H1 (cell line): ENCODE data around the gene ATP2B1. TPM values are rescaled to one million over a fixed set of nuclear protein-coding genes. Genes with fewer than 3 reads are reported as not detected.

Experiments used
- CTCF ChIA-PET: fragments of 300-600 bp; sonication (Branson Sonifier 250); formaldehyde crosslinking; loops from one replicate; lab custom pipeline; 2021; ENCODE audit not compliant: partially characterized antibody; lab: Charles Lee
- POLR2A ChIA-PET: fragments of 300-600 bp; sonication (Branson Sonifier 250); formaldehyde crosslinking; loops from one replicate; lab custom pipeline; 2021; ENCODE audit warnings: inconsistent platforms; ENCODE audit not compliant: partially characterized antibody; lab: Charles Lee
- DNase-seq, 2 experiments: peaks; one replicate each; pipeline versions ENCODE4 v3.0.0 to v3.0.0-alpha.2; 2010 to 2022; ENCODE audit warnings: low spot score in 2 of 2, low read depth in 1 of 2, mixed read lengths in 1 of 2
- FAIRE-seq: peaks from 2 replicates; lab custom pipeline; 2011; peaks lifted over from hg19 to GRCh38; lab: Jason Lieb, UNC
- H2AFZ ChIP-seq: 2 replicates; pipeline ENCODE4 v1.8.1; 2012; ENCODE audit warnings: low read length, inconsistent platforms
- H2AK5ac ChIP-seq: 2 replicates; pipeline ENCODE4 v1.6.1; 2013; ENCODE audit warnings: low read depth, low read length
- H2BK120ac ChIP-seq: replicated peaks from 2 replicates; pipeline ENCODE3; 2013; ENCODE audit warnings: low read depth, low read length, inconsistent platforms
- H2BK12ac ChIP-seq: 2 replicates; pipeline ENCODE4 v1.6.1; 2013; ENCODE audit warnings: low read depth, low read length
- H2BK15ac ChIP-seq: 2 replicates; pipeline ENCODE4 v1.6.1; 2013; ENCODE audit warnings: low read length
- H2BK20ac ChIP-seq: 2 replicates; pipeline ENCODE4 v1.6.1; 2013; ENCODE audit warnings: low read length
- H2BK5ac ChIP-seq: 2 replicates; pipeline ENCODE4 v1.6.1; 2013; ENCODE audit warnings: low read depth, low read length
- H3K14ac ChIP-seq: 2 replicates; pipeline ENCODE4 v1.6.1; 2013; ENCODE audit warnings: inconsistent platforms; ENCODE audit not compliant: insufficient read length
- H3K18ac ChIP-seq: 2 replicates; pipeline ENCODE4 v1.6.1; 2013; ENCODE audit warnings: low read length; ENCODE audit errors: extremely low read depth
- H3K23ac ChIP-seq: 2 replicates; pipeline ENCODE4 v1.6.1; 2013; ENCODE audit warnings: inconsistent platforms; ENCODE audit not compliant: insufficient read length
- H3K23me2 ChIP-seq: 2 replicates; pipeline ENCODE4 v1.6.1; 2013; ENCODE audit warnings: low read depth, low read length
- H3K27ac ChIP-seq: 2 replicates; pipeline ENCODE4 v1.6.1; 2011; ENCODE audit warnings: low read depth, low read length, inconsistent platforms
- H3K27me3 ChIP-seq, 4 experiments: replicated peaks in 1 of 4; 1 replicate in 1 of 4; 2 replicates in 3 of 4; pipeline versions ENCODE4 v1.6.1 to v1.8.1; 2011 to 2013; ENCODE audit warnings: low read length in 3 of 4, mild to moderate bottlenecking in 3 of 4, inconsistent platforms in 2 of 4, mixed read lengths in 2 of 4, moderate library complexity in 1 of 4; ENCODE audit not compliant: control insufficient read depth in 3 of 4, insufficient read depth in 3 of 4; ENCODE audit errors: extremely low read depth in 1 of 4
- H3K36me3 ChIP-seq, 4 experiments: 2 replicates each; pipeline versions ENCODE4 v1.6.1 to v1.8.1; 2011 to 2013; ENCODE audit warnings: mild to moderate bottlenecking in 4 of 4, low read length in 3 of 4, moderate library complexity in 2 of 4, control low read depth in 1 of 4, inconsistent platforms in 1 of 4; ENCODE audit not compliant: insufficient read depth in 4 of 4, control insufficient read depth in 2 of 4
- H3K4ac ChIP-seq: replicated peaks from 2 replicates; pipeline ENCODE3; 2013; ENCODE audit warnings: low read length, low read depth, mixed read lengths, inconsistent platforms; ENCODE audit not compliant: insufficient read length
- H3K4me1 ChIP-seq, 4 experiments: replicated peaks in 1 of 4; 1 replicate in 1 of 4; 2 replicates in 3 of 4; pipeline versions ENCODE4 v1.6.1 to v1.8.1; 2011 to 2013; ENCODE audit warnings: low read length in 3 of 4, inconsistent platforms in 2 of 4, mixed read lengths in 1 of 4; ENCODE audit not compliant: insufficient read depth in 4 of 4, control insufficient read depth in 3 of 4
- H3K4me2 ChIP-seq, 2 experiments: 2 replicates each; pipeline versions ENCODE4 v1.6.1 to v1.8.1; 2011 to 2013; ENCODE audit warnings: low read depth in 2 of 2, low read length in 2 of 2, control low read depth in 1 of 2, inconsistent platforms in 1 of 2, mild to moderate bottlenecking in 1 of 2; ENCODE audit not compliant: insufficient read depth in 1 of 2
- H3K4me3 ChIP-seq, 4 experiments: fragments of 200-600, 300-600 bp in 1 of 4; sonication (generic), shearing (Covaris generic), sonication (Bioruptor Twin) in 1 of 4; 2 replicates each; pipeline versions ENCODE4 v1.5.1 to v1.8.1; 2011 to 2016; ENCODE audit warnings: low read length in 4 of 4, low read depth in 3 of 4, control low read depth in 2 of 4, inconsistent platforms in 2 of 4, mild to moderate bottlenecking in 2 of 4, mixed read lengths in 1 of 4, moderate library complexity in 1 of 4; ENCODE audit not compliant: insufficient read depth in 2 of 4; ENCODE audit errors: extremely low read depth in 1 of 4
- H3K56ac ChIP-seq: replicated peaks from 2 replicates; pipeline ENCODE3; 2013; ENCODE audit warnings: low read depth, mild to moderate bottlenecking, mixed read lengths, low read length, inconsistent platforms; ENCODE audit not compliant: insufficient read length
- H3K79me1 ChIP-seq: 2 replicates; pipeline ENCODE4 v1.6.1; 2013; ENCODE audit warnings: low read depth, low read length, control low read depth
- H3K79me2 ChIP-seq, 2 experiments: 2 replicates each; pipeline versions ENCODE4 v1.6.1 to v1.8.1; 2012 to 2013; ENCODE audit warnings: low read length in 2 of 2, mild to moderate bottlenecking in 2 of 2, inconsistent platforms in 1 of 2; ENCODE audit not compliant: insufficient read depth in 2 of 2, control insufficient read depth in 1 of 2
- H3K9ac ChIP-seq, 4 experiments: replicated peaks in 1 of 4; 1 replicate in 1 of 4; 2 replicates in 3 of 4; pipeline versions ENCODE4 v1.6.1 to v1.8.1; 2011 to 2013; ENCODE audit warnings: low read depth in 3 of 4, low read length in 3 of 4, control low read depth in 2 of 4, mild to moderate bottlenecking in 2 of 4, moderate library complexity in 2 of 4, inconsistent platforms in 1 of 4; ENCODE audit errors: extremely low read depth in 1 of 4
- H3K9me3 ChIP-seq, 2 experiments: 2 replicates each; pipeline versions ENCODE4 v1.6.1 to v1.8.1; 2012 to 2013; ENCODE audit warnings: mild to moderate bottlenecking in 2 of 2, moderate library complexity in 2 of 2, control low read depth in 1 of 2, inconsistent platforms in 1 of 2, low read depth in 1 of 2, low read length in 1 of 2, mixed read lengths in 1 of 2; ENCODE audit not compliant: insufficient read depth in 2 of 2
- H4K20me1 ChIP-seq, 2 experiments: replicated peaks in 1 of 2; 2 replicates each; pipeline versions ENCODE3 to v1.8.1; 2011 to 2013; ENCODE audit warnings: inconsistent platforms in 2 of 2, low read length in 2 of 2, mild to moderate bottlenecking in 1 of 2; ENCODE audit not compliant: insufficient read depth in 2 of 2, control insufficient read depth in 1 of 2
- H4K5ac ChIP-seq: 2 replicates; pipeline ENCODE4 v1.6.1; 2013; ENCODE audit warnings: low read length, low read depth, mixed read lengths, inconsistent platforms; ENCODE audit not compliant: insufficient read length
- H4K8ac ChIP-seq: 2 replicates; pipeline ENCODE4 v1.8.0; 2013; ENCODE audit warnings: mild to moderate bottlenecking, moderate library complexity, low read length, inconsistent platforms; ENCODE audit not compliant: insufficient read depth; ENCODE audit errors: extremely low read depth
- H4K91ac ChIP-seq: replicated peaks from 2 replicates; pipeline ENCODE3; 2013; ENCODE audit warnings: low read length, mixed read lengths, inconsistent platforms; ENCODE audit not compliant: insufficient read length
- CHD1 ChIP-seq: IDR thresholded peaks from 2 replicates; pipeline ENCODE4 v1.6.1; 2012; ENCODE audit warnings: low read depth, low read length, improper control_type of control experiment
- HDAC2 ChIP-seq, 2 experiments: fragments of 300-600 bp in 1 of 2; sonication (generic) in 1 of 2; IDR thresholded peaks; 2 replicates each; pipeline ENCODE4 v1.6.1; 2011 to 2012; ENCODE audit warnings: low read depth in 2 of 2, low read length in 2 of 2, mild to moderate bottlenecking in 2 of 2, moderate library complexity in 2 of 2, borderline replicate concordance in 1 of 2, inconsistent platforms in 1 of 2
- HDAC6 ChIP-seq: IDR thresholded peaks from one replicate; pipeline ENCODE4 v1.7.1; 2012; ENCODE audit warnings: low read depth, mild to moderate bottlenecking, inconsistent platforms, low read length, moderate library complexity
- KDM5A ChIP-seq: fragments of 200-600 bp; IDR thresholded peaks from 2 replicates; pipeline ENCODE4 v1.7.1; 2012; ENCODE audit warnings: mild to moderate bottlenecking, low read length, inconsistent platforms, mixed read lengths
- SIRT6 ChIP-seq: IDR thresholded peaks from one replicate; pipeline ENCODE4 v1.7.1; 2012; ENCODE audit warnings: low read length, inconsistent platforms
- SRF ChIP-seq: IDR thresholded peaks from 2 replicates; pipeline ENCODE4 v1.6.1; 2011; ENCODE audit warnings: mild to moderate bottlenecking, low read depth, low read length, moderate library complexity
- WGBS, 2 experiments: shearing (Covaris generic) in 1 of 2; methylation state at CpG; one replicate each; pipeline versions ENCODE4 v1.1.6 to v1.1.7; 2013 to 2015; ENCODE audit warnings: low lambda C conversion rate in 2 of 2, mixed read lengths in 2 of 2, inconsistent platforms in 1 of 2, low coverage in 1 of 2, missing lambda C conversion rate in 1 of 2; ENCODE audit not compliant: insufficient replicate concordance in 2 of 2, insufficient coverage in 1 of 2, insufficient read length in 1 of 2; ENCODE audit errors: extremely low coverage in 1 of 2, missing lambda C conversion rate in 1 of 2; 5-methylcytosine and 5-hydroxymethylcytosine counted together
- polyA plus RNA-seq, 7 experiments: library from polyadenylated mRNA; depleted of rRNA in 3 of 7; stranded (reverse) in 5 of 7; unstranded in 2 of 7; fragments of >200 nt in 5 of 7; fragments of 200-250 nt in 2 of 7; gene quantifications; 1 replicate in 5 of 7; 2 replicates in 1 of 7; 4 replicates in 1 of 7; pipeline versions ENCODE4 v1.2.1 to v1.2.3, GENCODE V29; 2011 to 2013; ENCODE audit warnings: missing spikeins in 2 of 7, mixed read lengths in 2 of 7
- total RNA-seq: library from RNA; stranded (reverse); fragmentation: NEBNext Ultra II Directional; extraction: Animal tissue kit (Norgen Biotek cat#: 25700); gene quantifications from 2 replicates; pipeline ENCODE4 v1.2.1, GENCODE V29; 2021
- TF ChIP-seq, protein P1 (sequence below): IDR thresholded peaks from 2 replicates; pipeline ENCODE4 v1.6.1; 2012; ENCODE audit warnings: inconsistent platforms

ATP2B1 gene
- total and polyA plus RNA-seq, 2 of the 8 experiments (the other 6 are each of a cell fraction or from before 2014, with no cell fraction given), result 4.3 to 32.0 TPM

DNA sequence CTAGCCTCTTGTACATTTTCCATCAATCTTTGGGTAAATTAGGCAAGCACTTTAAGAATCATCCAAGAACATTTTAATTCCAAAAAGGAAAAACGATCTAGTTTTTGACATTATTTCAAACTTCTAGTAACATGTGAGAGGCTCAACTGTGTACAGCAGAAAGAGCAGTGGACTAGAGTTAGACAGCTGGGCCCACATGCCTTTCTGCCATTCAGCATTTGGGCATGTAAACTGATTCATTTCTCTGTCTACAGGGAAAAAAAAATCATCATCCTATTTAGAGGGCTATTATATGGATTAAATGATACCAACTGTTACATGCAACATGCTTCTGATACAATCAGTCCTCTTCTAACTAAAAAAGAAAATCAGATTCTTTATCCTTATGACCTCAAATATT is 17.7 kb downstream of the ATP2B1 start:
- Histone ChIP-seq H3K27me3 (no peaks in the 10 kb centered on the region), H4K20me1 (peaks cover 0 to 2% of the 10 kb centered on the region in 2 experiments), H3K4me2 (no peak overlapping the region), H3K36me3 (no peaks in the 10 kb centered on the region; a peak in 1 of 8 replicates), H3K14ac (no peak overlapping the region), H2BK12ac (no peak overlapping the region), H3K56ac (no peak overlapping the region), H4K8ac (no peak overlapping the region), H3K9me3 (no peaks in the 10 kb centered on the region), H3K4me3 (no peak overlapping the region), H3K27ac (no peak overlapping the region), H4K5ac (no peak overlapping the region), H3K23ac (no peak overlapping the region), H2BK120ac (no peak overlapping the region), H2BK15ac (no peak overlapping the region), H2BK5ac (no peak overlapping the region), H4K91ac (no peak overlapping the region), H3K4ac (no peak overlapping the region), H2AK5ac (no peak overlapping the region), H3K18ac (no peak overlapping the region), H3K79me2 (peaks cover 0 to 86% of the 10 kb centered on the region in 2 experiments; a peak in 2 of 4 replicates), H3K79me1 (no peaks in the 10 kb centered on the region; the same call in 1 of the 2 replicates), H3K4me1 (no peaks in the 10 kb centered on the region), H2BK20ac (no peak overlapping the region), H2AFZ (no peak overlapping the region), H3K9ac (no peak overlapping the region), H3K23me2 (no peaks in the 10 kb centered on the region)
- TF ChIP-seq HDAC2 (IDR thresholded peaks at IDR 0.05; ENCODE audit: borderline replicate concordance in 1 of 2, low read depth in 2 of 2, low read length in 2 of 2) (no peak), SIRT6 (no peak), KDM5A (no peak), SRF (no peak), CHD1 (no peak), HDAC6 (no peak)
- TF ChIP-seq, protein P1, sequence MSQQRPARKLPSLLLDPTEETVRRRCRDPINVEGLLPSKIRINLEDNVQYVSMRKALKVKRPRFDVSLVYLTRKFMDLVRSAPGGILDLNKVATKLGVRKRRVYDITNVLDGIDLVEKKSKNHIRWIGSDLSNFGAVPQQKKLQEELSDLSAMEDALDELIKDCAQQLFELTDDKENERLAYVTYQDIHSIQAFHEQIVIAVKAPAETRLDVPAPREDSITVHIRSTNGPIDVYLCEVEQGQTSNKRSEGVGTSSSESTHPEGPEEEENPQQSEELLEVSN, result no peak
- ChIA-PET CTCF (interaction anchor here (0.6 kb wide), 1 partner anchor 59 kb away, joined by 3 read pairs; no protein-coding TSS in a partner anchor), POLR2A (no interaction called here)
- FAIRE-seq (no peak), DNase-seq (no peak)
- 94% methylated on average over 1 of the region's 1 CpG; no CpG with 5 or more reads in 1 of the 2 experiments for WGBS, 2 experiments
